K562 (cell line): ENCODE results near the gene MMP2. TPM values are rescaled to one million over a fixed set of nuclear protein-coding genes. Genes with fewer than 3 reads are reported as not detected.

Experiments
- CTCF ChIP-seq, 3 experiments: IDR thresholded peaks in 2 of 3; conservative IDR thresholded peaks in 1 of 3; 2 replicates each; pipeline ENCODE4 v1.5.1; 2011 to 2012; ENCODE audit warnings: low read length in 3 of 3, mild to moderate bottlenecking in 3 of 3, control low read depth in 2 of 3, improper control_type of control experiment in 1 of 3, inconsistent platforms in 1 of 3, low read depth in 1 of 3, mixed read lengths in 1 of 3, moderate library complexity in 1 of 3; ENCODE audit not compliant: insufficient read depth in 2 of 3
- CUX1 ChIP-seq: fragments of 200-800 bp; sonication (Bioruptor generic); IDR thresholded peaks from 2 replicates; pipeline ENCODE4 v1.6.1; 2016; ENCODE audit warnings: missing genetic modification characterization, missing compliant biosample characterization
- DEAF1 ChIP-seq: fragments of 450-650 bp; formaldehyde crosslinking; IDR thresholded peaks from 2 replicates; pipeline ENCODE4 v1.4.0; 2020; ENCODE audit warnings: mild to moderate bottlenecking, moderate library complexity
- RBM39 ChIP-seq: fragments of 200-400 bp; formaldehyde crosslinking; optimal IDR thresholded peaks from 2 replicates; pipeline ENCODE3; 2018; ENCODE audit warnings: low read depth, low read length
- RCOR1 ChIP-seq, 2 experiments: IDR thresholded peaks; 2 replicates each; pipeline ENCODE4 v1.6.1; 2012; ENCODE audit warnings: low read depth in 2 of 2, low read length in 2 of 2, borderline replicate concordance in 1 of 2, improper control_type of control experiment in 1 of 2
- SMAD4 ChIP-seq: fragments of 250-450 bp; sonication (Bioruptor Pico); conservative IDR thresholded peaks from 2 replicates; pipeline ENCODE4 v1.8.0; 2021; ENCODE audit warnings: inconsistent platforms, mild to moderate bottlenecking, moderate library complexity
- TSC22D4 ChIP-seq: fragments of 450-650 bp; IDR thresholded peaks from 2 replicates; pipeline ENCODE4 v1.6.1; 2016; ENCODE audit warnings: missing genetic modification characterization, missing biosample characterization, control low read depth
- ZBTB8A ChIP-seq: fragments of 450-650 bp; IDR thresholded peaks from 2 replicates; pipeline ENCODE4 v1.6.1; 2018; ENCODE audit warnings: mild to moderate bottlenecking, moderate library complexity; ENCODE audit not compliant: partially characterized antibody
- ZNF592 ChIP-seq: fragments of 450-650 bp; IDR thresholded peaks from 2 replicates; pipeline ENCODE4 v1.6.1; 2017; ENCODE audit warnings: antibody characterized with exemption, mild to moderate bottlenecking
- polyA plus RNA-seq, 8 experiments: library from polyadenylated mRNA; depleted of rRNA in 4 of 8; stranded (reverse) in 5 of 8; unstranded in 3 of 8; fragments of >200 nt; fragmentation: Nextera tagmentation in 2 of 8; fragmentation: Illumina TruSeq in 1 of 8; extraction: Ambion mirVana in 2 of 8; extraction: Trizol in 1 of 8; gene quantifications; 2 replicates each; pipeline versions ENCODE4 v1.2.1 to v1.2.3, GENCODE V29; 2011 to 2014; ENCODE audit warnings: inconsistent platforms in 1 of 8, missing spikeins in 1 of 8
- total RNA-seq, 7 experiments: library from RNA; depleted of rRNA in 6 of 7; stranded (reverse); fragments of >200 nt in 6 of 7; fragmentation: Illumina TruSeq in 2 of 7; extraction: Trizol in 2 of 7; gene quantifications; 2 replicates each; pipeline versions ENCODE4 v1.2.1 to v1.2.3, GENCODE V29; 2011 to 2021; ENCODE audit warnings: low replicate concordance in 1 of 7

Gene MMP2
- total and polyA plus RNA-seq, 9 of the 15 experiments (the other 6 are each of a cell fraction or from before 2014, with no cell fraction given), result 0.05 to 0.53 TPM; not detected in 7

- TF ChIP-seq CUX1 (CRISPR knock-in tag), result no peak
- no peak for TF ChIP-seq TSC22D4 (tag)
- TF ChIP-seq SMAD4 (CRISPR knock-in tag), result no peak
- no peak for TF ChIP-seq ZNF592
- peak; percentile 84 for TF ChIP-seq DEAF1 (CRISPR knock-in tag)
- 0 out of 4 replicates have a peak, but pooled peaks of 1 of the 2 experiments have one; percentile 13 for TF ChIP-seq RCOR1 (IDR thresholded peaks at IDR 0.05; ENCODE audit: borderline replicate concordance in 1 of 2, low read depth in 2 of 2, low read length in 2 of 2)
- TF ChIP-seq CTCF (IDR thresholded peaks at IDR 0.05 in 2 of 3, conservative IDR thresholded peaks at IDR 0.05 in 1 of 3; ENCODE audit: insufficient read depth in 2 of 3, low read depth in 1 of 3, low read length in 3 of 3), result peak; percentile 48 to 72 (median 51)
- TF ChIP-seq RBM39, result no peak
- no peak for TF ChIP-seq ZBTB8A
Observed at GRCh38 chr16:55494994-55495421, 16.0 kb downstream of the MMP2 start (continued).
